ENCODE results near the gene MAN2A1.

MAN2A1 gene

GRCh38 chr5:109718632-109719031 is 28.9 kb downstream of the MAN2A1 start:
- no peak for DNase-seq (ENCODE audit: low read depth)
- no peak overlapping the region for H3K4me3 ChIP-seq (ENCODE audit: low read depth, low read length)
- TF ChIP-seq CTCF (IDR thresholded peaks at IDR 0.05; ENCODE audit: low read depth, low read length, missing control alignments): no peak
- in situ Hi-C loops (cut with HindIII; ENCODE audit: low sequenced_read_pairs): no loop called here

GRCh38 chr5:109719978-109720377 is 30.3 kb downstream of the MAN2A1 start:
- DNase-seq (ENCODE audit: low read depth): no peak
- no peak overlapping the region for H3K4me3 ChIP-seq (ENCODE audit: low read depth, low read length)
- no peak for TF ChIP-seq CTCF (IDR thresholded peaks at IDR 0.05; ENCODE audit: low read depth, low read length, missing control alignments)
- in situ Hi-C loops (cut with HindIII; ENCODE audit: low sequenced_read_pairs): no loop called here

- DNase-seq (ENCODE audit: low read depth): no peak
- no peak overlapping the region for H3K4me3 ChIP-seq (ENCODE audit: low read depth, low read length)
- TF ChIP-seq CTCF (IDR thresholded peaks at IDR 0.05; ENCODE audit: low read depth, low read length, missing control alignments): no peak
- in situ Hi-C loops (cut with HindIII; ENCODE audit: low sequenced_read_pairs): no loop called here
These were observed 32.0 kb downstream of the MAN2A1 start for GRCh38 chr5:109721741-109722140.

GRCh38 chr5:109723606-109724005 is 33.9 kb downstream of the MAN2A1 start:
- TF ChIP-seq CTCF (IDR thresholded peaks at IDR 0.05; ENCODE audit: low read depth, low read length, missing control alignments): no peak
- in situ Hi-C loops (cut with HindIII; ENCODE audit: low sequenced_read_pairs): no loop called here
- DNase-seq (ENCODE audit: low read depth): no peak
- H3K4me3 ChIP-seq (ENCODE audit: low read depth, low read length): no peak overlapping the region

- in situ Hi-C loops (cut with HindIII; ENCODE audit: low sequenced_read_pairs): no loop called here
- no peak for TF ChIP-seq CTCF (IDR thresholded peaks at IDR 0.05; ENCODE audit: low read depth, low read length, missing control alignments)
- no peak overlapping the region for H3K4me3 ChIP-seq (ENCODE audit: low read depth, low read length)
- no peak for DNase-seq (ENCODE audit: low read depth)
These were observed 35.4 kb downstream of the MAN2A1 start for GRCh38 chr5:109725135-109725534.

- peak; percentile 37 for DNase-seq (ENCODE audit: low read depth)
- H3K4me3 ChIP-seq (ENCODE audit: low read depth, low read length): no peak overlapping the region
- TF ChIP-seq CTCF (IDR thresholded peaks at IDR 0.05; ENCODE audit: low read depth, low read length, missing control alignments): no peak
- in situ Hi-C loops (cut with HindIII; ENCODE audit: low sequenced_read_pairs): loop anchor here (5.0 kb wide), 1 partner anchor 52 kb away; no protein-coding TSS in a partner anchor
These were observed 50.3 kb downstream of the MAN2A1 start for GRCh38 chr5:109739741-109740728.

All from astrocyte of the cerebellum (primary cell).